ENCODE measurements around the gene FOXK2. TPM values are rescaled to one million over a fixed set of nuclear protein-coding genes. Genes with fewer than 3 reads are reported as not detected.

FOXK2 gene
- total RNA-seq, 4 donors from 2014 or later: 40.6 to 67.7 (median 61.1) TPM

GRCh38 chr17:82602487-82602886 is 83.0 kb downstream of the FOXK2 start:
- no peak for DNase-seq
- Histone ChIP-seq H3K27ac (peak overlapping the region in 2 of 4 donors; percentile 1 to 22), H3K9me3 (no peaks in the 10 kb centered on the region), H3K4me1 (peaks cover 0 to 10% (median 2%) of the 10 kb centered on the region in 4 donors), H3K27me3 (no peaks in the 10 kb centered on the region), H3K36me3 (peaks cover 0 to 72% (median 0%) of the 10 kb centered on the region in 3 donors), H3K4me3 (no peak overlapping the region)
- TF ChIP-seq POLR2A (IDR thresholded peaks at IDR 0.05) (no peak), CTCF (IDR thresholded peaks at IDR 0.05) (no peak)

GRCh38 chr17:82602986-82603710 is 83.6 kb downstream of the FOXK2 start:
- peak overlapping the region in 1 of 4 donors; percentile 59 for H3K27ac ChIP-seq
- no peaks in the 10 kb centered on the region for H3K9me3 ChIP-seq
- no peaks in the 10 kb centered on the region for H3K27me3 ChIP-seq
- H3K4me1 ChIP-seq: peaks cover 0 to 10% (median 2%) of the 10 kb centered on the region in 4 donors
- TF ChIP-seq POLR2A (IDR thresholded peaks at IDR 0.05) (no peak), CTCF (IDR thresholded peaks at IDR 0.05) (no peak)
- peaks cover 0 to 67% (median 0%) of the 10 kb centered on the region in 3 donors for H3K36me3 ChIP-seq
- DNase-seq: no peak
- no peak overlapping the region for H3K4me3 ChIP-seq

GRCh38 chr17:82603981-82604448 is 84.5 kb downstream of the FOXK2 start:
- peaks cover 0 to 62% (median 0%) of the 10 kb centered on the region in 3 donors for H3K36me3 ChIP-seq
- DNase-seq: peak; percentile 46 to 87 (median 70)
- peaks cover 0 to 10% (median 2%) of the 10 kb centered on the region in 4 donors for H3K4me1 ChIP-seq
- peak overlapping the region in 3 of 4 donors; percentile 15 to 59 (median 59) for H3K27ac ChIP-seq
- TF ChIP-seq CTCF (IDR thresholded peaks at IDR 0.05) (peak in 1 of 6 experiments; percentile 3), POLR2A (IDR thresholded peaks at IDR 0.05) (peak in 1 of 2 donors; percentile 35)
- peak overlapping the region in 1 of 4 donors; percentile 23 for H3K4me3 ChIP-seq
- no peaks in the 10 kb centered on the region for H3K9me3 ChIP-seq
- no peaks in the 10 kb centered on the region for H3K27me3 ChIP-seq

GRCh38 chr17:82604532-82604931 is 85.0 kb downstream of the FOXK2 start:
- H3K4me1 ChIP-seq: peaks cover 0 to 6% (median 2%) of the 10 kb centered on the region in 4 donors
- peaks cover 0 to 59% (median 0%) of the 10 kb centered on the region in 3 donors for H3K36me3 ChIP-seq
- H3K9me3 ChIP-seq: no peaks in the 10 kb centered on the region
- H3K27ac ChIP-seq: peak overlapping the region in 3 of 4 donors; percentile 15 to 59 (median 35)
- no peak for DNase-seq
- no peaks in the 10 kb centered on the region for H3K27me3 ChIP-seq
- TF ChIP-seq CTCF (IDR thresholded peaks at IDR 0.05) (no peak), POLR2A (IDR thresholded peaks at IDR 0.05) (no peak)
- H3K4me3 ChIP-seq: no peak overlapping the region

- H3K27ac ChIP-seq: no peak overlapping the region
- H3K9me3 ChIP-seq: no peaks in the 10 kb centered on the region
- H3K36me3 ChIP-seq: peaks cover 0 to 58% (median 0%) of the 10 kb centered on the region in 3 donors
- DNase-seq: no peak
- H3K4me3 ChIP-seq: no peak overlapping the region
- TF ChIP-seq CTCF (IDR thresholded peaks at IDR 0.05) (no peak), POLR2A (IDR thresholded peaks at IDR 0.05) (no peak)
- no peaks in the 10 kb centered on the region for H3K27me3 ChIP-seq
- H3K4me1 ChIP-seq: peaks cover 0 to 4% (median 0%) of the 10 kb centered on the region in 4 donors
Observed at GRCh38 chr17:82605939-82606600, 86.5 kb downstream of the FOXK2 start.
